Osteocyte (in vitro differentiated cells): ENCODE results near the gene APOBEC3C. TPM values are rescaled to one million over a fixed set of nuclear protein-coding genes. Genes with fewer than 3 reads are reported as not detected.
"Not testable (repeated sequence)": the region's sequence is repeated elsewhere in the genome, so short reads cannot be mapped to it uniquely, and the experiment has no call there.

Experiments used
- DNase-seq: peaks from one replicate; pipeline ENCODE4 v3.0.0; 2021; ENCODE audit warnings: mixed read lengths; ENCODE audit not compliant: unreplicated experiment; ENCODE audit errors: extremely low spot score
- H3K27ac Mint-ChIP-seq: one replicate; pipeline ENCODE4 v1.8.0; 2021; ENCODE audit warnings: mild to moderate bottlenecking, mixed read lengths; ENCODE audit not compliant: unreplicated experiment
- H3K27me3 Mint-ChIP-seq: one replicate; pipeline ENCODE4 v1.8.0; 2021; ENCODE audit warnings: mixed read lengths; ENCODE audit not compliant: unreplicated experiment
- H3K36me3 Mint-ChIP-seq: one replicate; pipeline ENCODE4 v1.8.0; 2021; ENCODE audit warnings: mixed read lengths; ENCODE audit not compliant: unreplicated experiment
- H3K4me1 Mint-ChIP-seq: one replicate; pipeline ENCODE4 v1.8.0; 2021; ENCODE audit warnings: mixed read lengths; ENCODE audit not compliant: unreplicated experiment
- H3K4me3 Mint-ChIP-seq: one replicate; pipeline ENCODE4 v1.8.0; 2021; ENCODE audit warnings: mild to moderate bottlenecking, moderate library complexity, mixed read lengths; ENCODE audit not compliant: unreplicated experiment
- H3K9me3 Mint-ChIP-seq: one replicate; pipeline ENCODE4 v1.8.0; 2021; ENCODE audit warnings: mixed read lengths; ENCODE audit not compliant: unreplicated experiment
- total RNA-seq: library from RNA; stranded (reverse); gene quantifications from 2 replicates; pipeline ENCODE4 v1.2.1, GENCODE V29; 2021
- TF ChIP-seq, protein P1 (sequence below): fragments of 200-600 bp; sonication (generic); IDR thresholded peaks from 2 replicates; pipeline ENCODE4 v1.5.0; 2021; ENCODE audit warnings: antibody characterized with exemption, mild to moderate bottlenecking, moderate library complexity

APOBEC3C gene
- total RNA-seq, 1 donor from 2014 or later: 30.7 TPM

DNA sequence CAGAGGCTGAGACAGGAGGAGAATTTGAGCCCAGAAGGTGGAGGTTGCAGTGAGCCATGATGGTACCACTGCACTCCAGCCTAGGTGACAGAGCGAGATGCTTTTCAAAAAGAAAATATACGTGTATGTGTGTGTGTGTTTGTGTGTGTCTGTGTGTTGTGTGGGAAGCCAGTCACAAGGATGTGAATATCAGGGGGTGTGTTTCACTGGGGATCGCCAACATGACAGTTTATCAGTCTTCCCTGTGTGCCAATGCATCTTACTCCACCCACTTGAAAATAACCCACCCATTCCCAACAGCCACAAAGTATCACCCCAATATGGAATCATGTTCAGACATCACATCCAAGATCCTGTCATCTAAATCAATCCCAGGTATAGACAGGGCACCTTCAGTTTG lies 42.3 kb upstream of the APOBEC3C start:
- DNase-seq: no peak
- Mint-ChIP-seq H3K27ac (no peak overlapping the region), H3K9me3 (no peaks in the 10 kb centered on the region), H3K4me3 (no peak overlapping the region), H3K27me3 (peaks cover 34% of the 10 kb centered on the region), H3K4me1 (no peaks in the 10 kb centered on the region), H3K36me3 (no peaks in the 10 kb centered on the region)
- TF ChIP-seq, protein P1, sequence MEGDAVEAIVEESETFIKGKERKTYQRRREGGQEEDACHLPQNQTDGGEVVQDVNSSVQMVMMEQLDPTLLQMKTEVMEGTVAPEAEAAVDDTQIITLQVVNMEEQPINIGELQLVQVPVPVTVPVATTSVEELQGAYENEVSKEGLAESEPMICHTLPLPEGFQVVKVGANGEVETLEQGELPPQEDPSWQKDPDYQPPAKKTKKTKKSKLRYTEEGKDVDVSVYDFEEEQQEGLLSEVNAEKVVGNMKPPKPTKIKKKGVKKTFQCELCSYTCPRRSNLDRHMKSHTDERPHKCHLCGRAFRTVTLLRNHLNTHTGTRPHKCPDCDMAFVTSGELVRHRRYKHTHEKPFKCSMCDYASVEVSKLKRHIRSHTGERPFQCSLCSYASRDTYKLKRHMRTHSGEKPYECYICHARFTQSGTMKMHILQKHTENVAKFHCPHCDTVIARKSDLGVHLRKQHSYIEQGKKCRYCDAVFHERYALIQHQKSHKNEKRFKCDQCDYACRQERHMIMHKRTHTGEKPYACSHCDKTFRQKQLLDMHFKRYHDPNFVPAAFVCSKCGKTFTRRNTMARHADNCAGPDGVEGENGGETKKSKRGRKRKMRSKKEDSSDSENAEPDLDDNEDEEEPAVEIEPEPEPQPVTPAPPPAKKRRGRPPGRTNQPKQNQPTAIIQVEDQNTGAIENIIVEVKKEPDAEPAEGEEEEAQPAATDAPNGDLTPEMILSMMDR: no peak

DNA sequence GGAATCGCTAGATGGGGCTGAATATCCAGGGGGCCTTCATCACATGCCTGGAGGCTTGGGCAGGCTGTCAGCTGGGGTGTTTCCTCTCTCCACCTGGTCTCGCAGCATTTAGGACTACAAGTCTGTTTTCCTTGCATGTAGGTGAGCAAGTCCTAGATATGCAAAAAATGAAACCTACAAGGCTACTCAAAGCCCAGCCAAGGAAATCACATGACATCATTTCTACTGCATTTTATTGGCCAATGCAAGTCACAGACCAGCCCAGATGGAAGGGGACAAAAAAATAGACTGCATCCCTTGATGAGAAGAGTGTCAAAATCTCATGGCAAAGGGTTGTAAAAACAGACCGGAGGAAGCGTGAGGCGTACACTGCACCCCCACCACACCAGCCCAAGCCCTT lies 41.5 kb upstream of the APOBEC3C start:
- Mint-ChIP-seq H3K9me3 (peaks cover 4% of the 10 kb centered on the region), H3K4me1 (no peaks in the 10 kb centered on the region), H3K36me3 (no peaks in the 10 kb centered on the region), H3K4me3 (no peak overlapping the region), H3K27me3 (peaks cover 32% of the 10 kb centered on the region), H3K27ac (no peak overlapping the region)
- no peak for DNase-seq
- TF ChIP-seq, protein P1: no peak

DNA sequence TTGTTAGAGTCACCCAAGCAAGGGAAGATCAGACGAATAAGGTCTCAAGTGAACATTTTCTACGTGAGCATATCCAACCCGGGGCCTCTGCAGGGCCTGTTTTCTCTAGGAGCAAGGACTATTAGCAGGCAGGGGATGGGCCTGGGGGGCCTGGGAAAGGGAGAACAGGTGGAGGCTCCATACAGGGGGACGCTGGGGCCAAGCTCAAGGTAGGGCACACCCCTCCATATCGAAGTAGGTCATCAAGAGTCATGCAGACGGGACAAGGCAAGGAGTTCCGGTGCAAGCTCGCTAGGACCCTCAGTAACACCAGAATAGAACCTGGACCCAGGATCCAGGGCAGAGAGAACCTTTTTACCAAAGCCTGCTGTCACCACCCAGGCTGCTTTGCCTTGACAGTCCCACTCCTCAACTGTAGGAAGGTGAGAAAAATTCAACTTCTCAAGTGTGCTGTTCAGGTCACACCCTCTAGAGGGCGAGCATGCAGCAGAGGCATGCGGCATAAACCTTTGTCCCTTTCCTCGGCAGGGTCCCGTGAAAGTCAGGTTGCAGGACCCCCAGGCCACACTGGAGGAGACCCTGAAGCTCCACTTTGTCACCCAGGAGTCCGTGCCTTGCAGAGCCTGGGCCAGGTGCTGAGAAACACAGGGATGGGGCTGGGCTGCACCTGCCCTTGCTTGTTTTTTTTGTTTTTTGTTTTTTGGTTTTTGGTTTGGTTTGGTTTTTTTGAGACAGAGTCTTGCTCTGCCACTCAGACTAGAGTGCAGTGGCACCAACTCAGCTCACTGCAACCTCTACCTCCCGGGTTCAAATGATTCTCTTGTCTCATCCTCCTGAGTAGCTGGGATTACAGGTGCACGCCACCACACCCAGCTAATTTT lies 40.5 kb upstream of the APOBEC3C start:
- no peak for DNase-seq
- peaks cover 4% of the 10 kb centered on the region for H3K9me3 Mint-ChIP-seq
- TF ChIP-seq, protein P1: peak; percentile 75
- no peak overlapping the region for H3K27ac Mint-ChIP-seq
- H3K4me1 Mint-ChIP-seq: no peaks in the 10 kb centered on the region
- H3K27me3 Mint-ChIP-seq: peaks cover 29% of the 10 kb centered on the region
- H3K36me3 Mint-ChIP-seq: no peaks in the 10 kb centered on the region
- H3K4me3 Mint-ChIP-seq: no peak overlapping the region

DNA sequence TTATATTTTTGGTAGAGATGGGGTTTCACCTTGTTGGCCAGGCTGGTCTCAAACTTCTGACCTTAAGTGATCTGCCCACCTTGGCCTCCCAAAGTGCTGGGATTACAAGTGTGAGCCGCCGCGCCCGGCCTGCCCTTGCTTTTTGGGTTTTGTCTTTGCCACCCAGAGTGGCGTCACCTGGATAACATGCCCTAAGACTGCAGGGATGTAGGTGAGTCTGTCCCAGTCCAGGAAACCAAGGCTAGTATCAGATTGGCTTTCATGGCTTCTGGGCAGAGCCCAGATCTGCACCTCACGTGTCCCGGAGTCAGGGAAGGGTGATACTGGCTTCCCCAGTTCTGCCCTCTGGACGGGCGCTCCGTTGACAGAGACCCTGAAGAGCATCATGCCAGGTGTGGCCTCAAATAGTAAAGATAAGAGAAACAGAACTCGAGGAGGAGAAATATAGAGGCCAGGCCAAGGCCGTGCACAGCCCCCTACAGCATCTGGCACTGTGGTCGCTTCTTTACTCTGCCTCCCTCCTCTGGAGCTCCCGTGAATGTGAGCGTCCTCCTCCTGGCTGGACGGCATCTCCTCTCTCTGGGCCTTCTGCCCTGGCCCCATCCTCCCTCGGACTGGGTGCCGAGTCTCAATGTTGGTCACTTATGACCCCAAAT lies 39.8 kb upstream of the APOBEC3C start:
- Mint-ChIP-seq H3K4me3 (no peak overlapping the region), H3K27ac (no peak overlapping the region), H3K9me3 (peaks cover 4% of the 10 kb centered on the region), H3K27me3 (peaks cover 26% of the 10 kb centered on the region), H3K36me3 (no peaks in the 10 kb centered on the region), H3K4me1 (no peaks in the 10 kb centered on the region)
- DNase-seq: no peak
- TF ChIP-seq, protein P1: no peak

DNA sequence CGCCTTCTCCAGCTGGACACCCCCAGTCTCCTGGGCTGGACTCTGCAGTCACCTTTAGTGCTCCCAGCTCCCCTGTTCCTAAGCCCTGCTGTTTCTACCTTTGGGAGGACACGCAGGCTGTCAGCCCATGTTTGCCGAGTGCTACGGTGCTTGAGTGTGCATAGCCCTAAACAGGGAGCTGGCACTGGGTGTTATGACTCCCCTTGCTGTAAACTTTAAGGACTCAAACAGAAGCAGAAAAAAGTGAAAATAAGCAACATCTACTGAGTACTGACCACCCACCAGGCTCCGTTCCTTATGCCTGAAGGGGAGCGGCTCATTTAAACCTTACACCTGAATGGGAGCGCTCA lies 39.3 kb upstream of the APOBEC3C start:
- Mint-ChIP-seq H3K4me1 (no peaks in the 10 kb centered on the region), H3K9me3 (peaks cover 4% of the 10 kb centered on the region), H3K27me3 (peaks cover 24% of the 10 kb centered on the region), H3K4me3 (no peak overlapping the region), H3K36me3 (no peaks in the 10 kb centered on the region), H3K27ac (no peak overlapping the region)
- no peak for DNase-seq
- TF ChIP-seq, protein P1: no peak

DNA sequence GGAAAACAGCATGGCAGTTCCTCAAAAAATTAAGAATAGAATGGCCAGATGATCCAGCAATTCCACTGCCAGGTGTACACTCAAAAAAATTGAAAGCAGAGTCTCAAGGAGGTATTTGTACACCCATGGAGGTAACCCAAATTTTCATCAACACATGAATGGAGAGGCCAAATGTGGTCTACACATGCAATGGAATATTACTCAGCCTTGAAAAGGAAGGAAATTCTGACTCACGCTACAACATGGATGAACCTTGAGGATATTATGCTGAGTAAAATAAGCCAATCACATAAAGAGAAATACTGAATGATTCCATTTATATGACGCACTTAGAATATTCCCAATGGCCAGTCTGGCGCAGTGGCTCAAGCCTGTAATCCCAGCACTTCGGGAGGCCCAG lies 36.8 kb upstream of the APOBEC3C start:
- not testable (repeated sequence) for H3K27ac Mint-ChIP-seq, H3K27me3 Mint-ChIP-seq, H3K4me1 Mint-ChIP-seq, H3K4me3 Mint-ChIP-seq, DNase-seq, H3K36me3 Mint-ChIP-seq, H3K9me3 Mint-ChIP-seq

DNA sequence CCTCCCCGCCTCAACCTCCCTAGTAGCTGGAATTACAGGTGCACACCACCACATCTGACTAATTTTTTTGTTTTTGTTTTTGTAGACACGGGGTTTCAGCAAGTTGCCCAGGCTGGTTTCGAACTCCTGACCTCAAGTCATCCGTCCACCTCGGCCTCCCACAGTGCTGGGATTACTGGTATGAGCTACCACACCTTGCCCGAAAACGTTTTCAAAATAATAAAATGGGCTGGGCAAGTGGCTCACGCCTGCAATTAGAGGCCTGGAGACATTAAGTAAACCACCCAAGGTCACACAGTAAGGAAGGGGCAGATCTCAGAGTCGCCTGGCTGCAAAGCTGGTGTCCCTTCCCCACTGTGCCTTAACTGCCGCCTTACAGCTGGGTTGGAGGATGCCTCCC lies 33.5 kb upstream of the APOBEC3C start:
- H3K36me3 Mint-ChIP-seq, DNase-seq, H3K9me3 Mint-ChIP-seq, H3K27ac Mint-ChIP-seq, H3K4me3 Mint-ChIP-seq, H3K27me3 Mint-ChIP-seq: not testable (repeated sequence)
- H3K4me1 Mint-ChIP-seq: peaks cover 13% of the 10 kb centered on the region
